Stimulated activated CD4-positive, alpha-beta T cell treated with anti-CD3 and anti-CD28 coated beads, TNF-alpha, amount 100 ng/mL, for 4 hours (primary cell): Measurements from ENCODE around the gene MRTFB.
A peak's percentile ranks its signal among the peaks of the same experiment; 100 is the strongest.

Source experiments
- DNase-seq, 3 experiments: peaks; one replicate each; pipeline ENCODE4 v3.0.0-alpha.2; 2020; ENCODE audit warnings: low read depth in 3 of 3

The MRTFB gene

DNA sequence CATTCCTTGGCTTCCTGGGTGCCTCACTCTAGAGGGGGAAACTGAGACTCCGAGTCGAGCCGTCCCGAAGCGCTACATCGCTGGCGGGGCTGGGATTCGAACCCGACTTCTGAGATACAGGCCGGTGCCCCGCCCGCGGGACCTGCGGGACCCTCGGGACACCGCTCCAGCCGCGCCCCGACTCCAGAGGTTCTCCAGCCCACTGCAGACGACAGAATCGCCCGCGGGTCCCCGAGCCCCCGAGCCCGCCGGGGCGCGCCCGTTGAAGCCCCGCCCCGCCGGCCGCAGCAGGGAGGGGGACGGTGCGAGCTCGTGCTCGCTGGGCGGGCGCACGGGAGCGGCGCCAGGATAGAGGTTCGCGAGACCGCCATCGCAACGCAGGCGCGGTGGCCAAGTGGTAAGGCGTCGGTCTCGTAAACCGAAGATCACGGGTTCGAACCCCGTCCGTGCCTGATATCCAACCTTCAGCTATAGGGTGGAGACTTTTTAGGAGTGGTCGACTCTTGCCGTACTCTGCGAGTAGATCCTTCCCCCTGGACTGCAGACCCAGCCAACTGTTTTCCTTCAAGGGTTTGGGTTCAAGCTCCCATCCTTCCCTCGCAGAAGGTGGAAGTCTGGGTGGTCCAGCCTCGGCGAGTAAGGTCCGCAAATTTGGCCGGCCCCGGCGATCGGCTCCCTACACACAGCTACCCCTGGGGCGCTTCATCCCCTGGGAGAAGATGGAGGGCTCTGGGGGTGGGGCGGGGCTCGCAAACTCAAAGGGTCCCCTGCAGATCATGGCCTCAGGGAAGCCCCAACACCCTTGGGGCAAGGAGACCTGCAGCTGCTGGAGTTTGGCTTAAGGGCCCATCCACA is 214.6 kb downstream of the MRTFB start:
- peak; percentile 90 to 97 (median 95) for DNase-seq

GRCh38 chr16:14286368-14287230 is 215.5 kb downstream of the MRTFB start:
- no peak for DNase-seq

DNA sequence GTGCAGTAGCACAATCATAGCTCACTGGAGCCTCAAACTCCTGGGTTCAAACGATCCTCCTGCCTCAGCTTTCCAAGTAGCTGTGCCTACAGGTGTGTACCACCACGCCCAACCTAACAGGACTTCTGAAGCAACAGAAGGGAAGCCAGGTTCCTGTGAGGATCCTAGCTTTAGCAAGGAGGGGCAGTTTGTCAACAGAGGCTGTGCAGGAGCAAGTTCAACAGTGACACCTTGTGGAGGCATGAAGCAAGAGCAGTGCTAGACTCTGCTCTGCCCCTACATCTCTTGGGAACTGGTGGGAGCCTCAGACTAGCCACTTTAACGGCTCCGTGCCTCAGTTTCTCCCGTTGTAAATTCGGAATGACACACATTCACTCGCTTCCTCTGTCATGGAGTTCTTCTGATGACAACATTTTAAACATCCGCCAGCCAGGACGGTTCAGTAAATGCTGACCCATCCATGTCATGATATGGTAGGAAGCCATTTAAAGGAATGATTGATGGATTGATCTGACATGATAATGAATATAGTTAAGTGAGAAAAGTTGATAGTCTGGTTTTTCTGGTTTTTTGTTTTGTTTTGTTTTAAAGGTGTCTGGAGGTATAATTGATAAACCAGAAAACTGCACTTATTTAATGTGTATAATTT is 218.7 kb downstream of the MRTFB start:
- no peak for DNase-seq

DNA sequence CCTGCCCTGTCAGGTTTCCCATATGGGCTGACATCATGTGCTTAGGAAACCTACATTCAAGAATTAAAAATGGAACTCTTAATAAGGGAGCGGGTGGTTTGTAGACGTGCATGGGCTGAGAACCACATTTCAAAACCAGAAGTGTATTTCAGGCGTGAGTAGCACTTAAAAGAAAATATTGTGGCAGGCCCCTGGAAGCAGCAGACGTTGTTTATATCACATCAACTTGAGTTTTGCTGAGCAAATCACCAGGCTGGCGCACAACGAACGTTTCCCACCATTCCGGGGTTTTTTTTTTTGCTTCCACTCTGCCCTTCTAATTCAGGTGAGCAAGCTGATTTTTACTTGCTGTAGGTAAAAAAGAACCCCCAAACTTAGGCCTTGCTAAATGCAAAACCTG is 220.2 kb downstream of the MRTFB start:
- no peak for DNase-seq

GRCh38 chr16:14292051-14292825 is 221.1 kb downstream of the MRTFB start:
- DNase-seq: no peak

DNA sequence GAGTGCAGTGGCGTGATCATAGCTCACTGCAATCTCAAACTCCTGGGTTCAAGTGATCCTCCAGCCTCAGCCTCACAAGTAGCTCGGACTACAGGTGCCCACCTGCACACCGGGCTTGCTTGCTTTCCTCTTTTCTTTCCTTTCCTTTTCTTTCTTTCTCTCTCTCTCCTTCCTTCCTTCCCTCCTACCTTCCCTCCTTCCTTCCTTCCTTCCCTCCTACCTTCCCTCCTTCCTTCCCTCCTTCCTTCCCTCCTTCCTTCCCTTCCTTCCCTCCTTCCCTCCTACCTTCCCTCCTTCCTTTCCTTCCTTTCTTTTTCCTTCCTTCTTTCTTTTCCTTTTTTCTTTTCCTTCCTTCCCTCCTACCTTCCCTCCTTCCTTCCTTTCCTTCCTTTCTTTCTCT is 225.5 kb downstream of the MRTFB start:
- DNase-seq: no peak

DNA sequence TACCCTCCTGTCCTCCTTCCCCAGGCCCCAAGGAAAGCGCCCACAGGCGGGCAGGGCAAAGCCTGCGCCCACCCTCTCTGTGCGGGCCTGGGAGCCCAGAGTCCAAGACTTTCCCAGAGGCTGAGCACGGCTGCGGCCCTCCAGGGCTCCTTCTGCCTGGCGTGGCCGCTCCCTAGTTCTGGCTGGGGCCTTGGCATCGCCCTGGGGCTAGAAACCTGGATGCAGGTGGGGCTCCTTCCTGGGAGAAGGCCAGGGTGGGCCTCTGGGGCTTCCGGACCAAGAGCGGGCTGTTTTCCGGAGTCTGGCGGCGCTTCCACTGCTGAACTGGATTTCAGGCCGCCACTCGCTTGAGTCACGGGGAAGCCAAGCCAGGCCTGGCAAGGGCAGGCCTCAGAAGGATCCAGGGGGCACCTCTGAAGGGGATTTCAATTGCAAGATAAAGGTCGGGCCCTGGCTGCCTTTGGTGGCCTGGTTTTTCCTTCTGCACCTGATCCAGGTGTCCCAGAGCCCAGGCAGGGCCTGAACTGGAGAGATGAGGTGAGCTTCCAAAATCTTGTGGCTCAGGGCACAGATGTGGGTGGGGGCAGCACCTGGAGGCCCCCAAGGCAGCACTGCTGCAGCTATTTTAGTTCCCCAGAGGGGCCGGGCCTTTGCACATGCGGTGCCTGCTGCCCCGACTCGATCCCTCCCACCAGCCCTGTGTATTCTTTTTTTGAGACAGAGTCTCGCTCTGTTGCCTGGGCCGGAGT is 227.4 kb downstream of the MRTFB start:
- DNase-seq: no peak

- no peak for DNase-seq
These were observed 229.6 kb downstream of the MRTFB start for GRCh38 chr16:14300705-14301168.

DNA sequence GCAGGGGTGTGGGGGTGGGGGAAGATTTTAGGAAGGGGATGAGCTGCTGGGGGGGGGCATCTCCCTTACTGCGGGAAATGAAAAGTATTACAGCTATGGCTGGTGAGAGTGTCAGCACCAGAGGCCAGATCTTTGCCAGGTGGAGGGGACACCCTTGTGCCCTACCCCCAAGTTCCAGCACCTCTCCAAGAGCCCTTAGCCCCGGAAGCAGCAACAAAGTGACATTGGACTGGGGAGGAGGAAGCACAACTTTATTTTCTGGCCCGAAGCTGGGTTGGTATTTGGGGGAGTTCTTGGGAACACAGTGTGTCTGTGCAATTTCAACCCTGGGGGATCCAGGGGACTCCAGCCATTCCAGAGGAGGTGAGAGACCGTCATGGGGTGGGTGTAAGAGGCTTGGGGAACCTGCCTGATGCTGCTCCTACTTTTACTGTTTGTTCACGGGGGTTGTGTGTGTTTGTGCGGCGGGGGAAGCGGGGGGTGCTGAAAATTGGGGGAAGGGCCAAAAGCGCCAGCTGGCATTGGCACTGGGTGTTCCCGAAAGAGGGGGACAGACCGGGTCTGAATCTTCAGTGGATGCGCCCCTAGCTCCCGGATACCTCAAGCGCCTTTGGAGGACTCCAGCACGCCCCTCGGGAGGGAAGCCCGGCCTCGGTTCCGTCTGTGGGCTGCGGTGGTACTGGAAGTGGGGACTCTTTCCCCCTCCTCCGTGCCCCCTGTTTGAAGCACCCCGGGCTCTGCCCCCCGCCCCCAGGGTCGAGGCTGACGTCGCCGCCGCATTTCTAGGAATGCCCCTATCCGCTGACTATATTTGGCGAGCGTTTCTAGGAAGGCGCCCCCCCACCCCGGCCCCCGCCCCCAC is 230.3 kb downstream of the MRTFB start:
- DNase-seq: peak in 2 of 3 experiments; percentile 36 to 53

GRCh38 chr16:14302031-14302398 is 230.9 kb downstream of the MRTFB start:
- DNase-seq: peak in 1 of 3 experiments; percentile 7

GRCh38 chr16:14302399-14303181 is 231.5 kb downstream of the MRTFB start:
- peak in 1 of 3 experiments; percentile 36 for DNase-seq

- DNase-seq: no peak
These were observed 232.1 kb downstream of the MRTFB start for GRCh38 chr16:14303182-14303618.

DNA sequence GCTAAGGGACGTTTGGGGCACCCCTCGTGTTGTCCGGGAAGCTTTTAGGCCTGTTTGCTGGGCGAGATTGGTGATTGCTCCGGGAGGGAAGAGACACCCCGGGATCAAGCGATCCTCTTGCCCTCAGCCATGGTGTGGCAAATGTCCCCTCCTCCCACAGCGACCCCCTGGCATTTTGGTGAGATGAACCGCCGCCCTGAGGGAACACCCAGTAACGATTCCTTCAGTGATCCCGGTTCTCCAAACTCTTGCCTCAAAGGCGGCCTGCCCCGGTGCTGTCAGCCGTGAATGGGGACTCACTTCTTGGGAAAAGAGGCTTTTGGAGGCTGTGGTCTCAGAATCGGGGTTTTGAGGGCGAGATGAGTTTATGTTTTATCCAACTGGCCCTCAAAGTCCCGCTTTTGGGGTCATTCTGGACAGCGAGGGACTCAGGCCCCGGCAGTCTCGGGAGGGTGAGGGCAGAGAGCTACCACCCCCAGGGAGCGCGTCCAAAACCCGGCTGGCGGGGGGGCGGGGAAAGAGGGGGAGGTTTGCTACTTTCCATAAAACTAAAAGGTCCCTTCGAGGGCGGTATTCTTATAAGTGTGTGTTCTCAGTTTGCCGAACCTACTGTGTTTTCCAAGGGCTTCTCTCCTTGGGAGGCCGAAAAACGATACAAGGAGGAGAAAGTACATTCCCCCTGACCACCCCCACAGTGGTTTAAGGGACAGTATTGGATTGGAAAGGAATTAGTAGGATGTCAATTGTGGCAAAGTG is 232.7 kb downstream of the MRTFB start:
- DNase-seq: no peak

GRCh38 chr16:14304891-14305460 is 233.9 kb downstream of the MRTFB start:
- DNase-seq: no peak

- DNase-seq: no peak
These were observed 235.5 kb downstream of the MRTFB start for GRCh38 chr16:14306485-14307058.

GRCh38 chr16:14307059-14307526 is 236.0 kb downstream of the MRTFB start:
- DNase-seq: no peak
